ENCODE data around the gene NEK6. TPM values are rescaled to one million over a fixed set of nuclear protein-coding genes. Genes with fewer than 3 reads are reported as not detected.

Gene NEK6
- total RNA-seq, 6 donors from 2014 or later: 33.8 to 144 (median 59.7) TPM

DNA sequence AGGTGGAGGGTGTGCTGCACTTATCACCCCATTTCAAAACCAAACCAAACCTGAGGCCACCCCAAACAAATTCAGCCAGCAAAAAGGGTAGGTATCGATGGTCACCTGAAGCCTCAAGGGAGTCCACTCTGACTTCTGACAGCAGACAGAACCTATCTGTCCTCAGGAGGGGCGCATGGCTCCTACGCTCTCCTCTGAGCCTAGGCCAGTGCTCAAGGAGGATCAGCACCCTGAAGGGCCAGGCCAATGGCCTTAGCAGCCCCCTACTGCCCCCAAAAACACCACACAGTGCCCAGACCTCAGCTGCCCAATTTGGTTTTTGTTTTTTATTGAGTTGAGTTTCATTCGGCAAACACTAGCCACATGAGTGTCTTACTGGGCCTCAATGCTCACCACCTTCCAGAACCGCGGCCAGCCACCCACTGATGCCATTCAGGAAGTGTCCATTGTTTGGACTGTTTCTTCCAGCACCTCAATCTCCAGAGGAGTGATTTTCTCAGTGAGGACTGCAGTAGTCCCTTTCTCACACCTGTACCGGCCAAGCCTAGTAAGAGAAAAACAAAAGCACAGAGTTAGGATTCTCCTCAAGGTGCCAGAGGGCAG lies 95.5 kb downstream of the NEK6 start:
- no peak overlapping the region for H3K27ac ChIP-seq
- TF ChIP-seq POLR2AphosphoS5 (IDR thresholded peaks at IDR 0.05) (no peak), POLR2A (IDR thresholded peaks at IDR 0.05) (no peak), EP300 (IDR thresholded peaks at IDR 0.05) (no peak)
- TF ChIP-seq, protein P1, sequence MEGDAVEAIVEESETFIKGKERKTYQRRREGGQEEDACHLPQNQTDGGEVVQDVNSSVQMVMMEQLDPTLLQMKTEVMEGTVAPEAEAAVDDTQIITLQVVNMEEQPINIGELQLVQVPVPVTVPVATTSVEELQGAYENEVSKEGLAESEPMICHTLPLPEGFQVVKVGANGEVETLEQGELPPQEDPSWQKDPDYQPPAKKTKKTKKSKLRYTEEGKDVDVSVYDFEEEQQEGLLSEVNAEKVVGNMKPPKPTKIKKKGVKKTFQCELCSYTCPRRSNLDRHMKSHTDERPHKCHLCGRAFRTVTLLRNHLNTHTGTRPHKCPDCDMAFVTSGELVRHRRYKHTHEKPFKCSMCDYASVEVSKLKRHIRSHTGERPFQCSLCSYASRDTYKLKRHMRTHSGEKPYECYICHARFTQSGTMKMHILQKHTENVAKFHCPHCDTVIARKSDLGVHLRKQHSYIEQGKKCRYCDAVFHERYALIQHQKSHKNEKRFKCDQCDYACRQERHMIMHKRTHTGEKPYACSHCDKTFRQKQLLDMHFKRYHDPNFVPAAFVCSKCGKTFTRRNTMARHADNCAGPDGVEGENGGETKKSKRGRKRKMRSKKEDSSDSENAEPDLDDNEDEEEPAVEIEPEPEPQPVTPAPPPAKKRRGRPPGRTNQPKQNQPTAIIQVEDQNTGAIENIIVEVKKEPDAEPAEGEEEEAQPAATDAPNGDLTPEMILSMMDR (IDR thresholded peaks at IDR 0.05): no peak
- 88 to 90% methylated on average over 6 to 7 of the region's 7 CpGs for WGBS, 2 donors
- no peak for DNase-seq
- H3K4me3 ChIP-seq: no peak overlapping the region
- no peaks in the 10 kb centered on the region for H3K27me3 ChIP-seq
- H3K4me1 ChIP-seq: no peaks in the 10 kb centered on the region
- ATAC-seq (ENCODE audit: low FRiP score in 2 of 2): no peak
- H3K36me3 ChIP-seq: peaks cover 19 to 91% (median 68%) of the 10 kb centered on the region in 4 donors
- no peaks in the 10 kb centered on the region for H3K9me3 ChIP-seq

DNA sequence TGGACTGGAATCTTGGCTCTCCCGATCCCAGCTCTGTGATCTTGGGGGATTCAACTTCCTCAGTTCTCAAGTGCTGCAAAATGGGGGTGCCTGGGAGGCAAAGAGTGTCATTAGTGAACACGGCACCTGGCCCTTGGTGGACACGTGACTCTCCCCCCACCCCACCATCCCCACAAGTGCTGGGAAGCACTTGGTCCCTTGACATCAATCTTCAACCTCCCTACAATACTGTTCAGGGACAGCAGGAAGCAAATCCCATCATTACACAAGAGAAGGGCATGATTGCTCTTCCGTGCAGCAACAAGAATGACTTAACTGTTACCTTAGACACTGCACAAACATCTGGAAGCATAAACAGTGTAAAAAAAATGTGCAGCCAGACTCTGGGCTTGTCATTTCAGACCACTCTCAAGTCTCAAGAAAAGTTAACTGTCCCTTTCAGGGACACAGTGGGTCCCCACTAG lies 96.1 kb downstream of the NEK6 start:
- ATAC-seq (ENCODE audit: low FRiP score in 2 of 2): no peak
- 72 to 89% methylated on average over 4 of the region's 4 CpGs for WGBS, 2 donors
- Histone ChIP-seq H3K9me3 (no peaks in the 10 kb centered on the region), H3K4me3 (no peak overlapping the region), H3K4me1 (no peaks in the 10 kb centered on the region), H3K36me3 (peaks cover 16 to 85% (median 62%) of the 10 kb centered on the region in 4 donors), H3K27me3 (no peaks in the 10 kb centered on the region), H3K27ac (no peak overlapping the region)
- DNase-seq: peak in 1 of 2 donors; percentile 9
- no peak for TF ChIP-seq POLR2AphosphoS5 (IDR thresholded peaks at IDR 0.05)
- TF ChIP-seq, protein P1 (IDR thresholded peaks at IDR 0.05): no peak

DNA sequence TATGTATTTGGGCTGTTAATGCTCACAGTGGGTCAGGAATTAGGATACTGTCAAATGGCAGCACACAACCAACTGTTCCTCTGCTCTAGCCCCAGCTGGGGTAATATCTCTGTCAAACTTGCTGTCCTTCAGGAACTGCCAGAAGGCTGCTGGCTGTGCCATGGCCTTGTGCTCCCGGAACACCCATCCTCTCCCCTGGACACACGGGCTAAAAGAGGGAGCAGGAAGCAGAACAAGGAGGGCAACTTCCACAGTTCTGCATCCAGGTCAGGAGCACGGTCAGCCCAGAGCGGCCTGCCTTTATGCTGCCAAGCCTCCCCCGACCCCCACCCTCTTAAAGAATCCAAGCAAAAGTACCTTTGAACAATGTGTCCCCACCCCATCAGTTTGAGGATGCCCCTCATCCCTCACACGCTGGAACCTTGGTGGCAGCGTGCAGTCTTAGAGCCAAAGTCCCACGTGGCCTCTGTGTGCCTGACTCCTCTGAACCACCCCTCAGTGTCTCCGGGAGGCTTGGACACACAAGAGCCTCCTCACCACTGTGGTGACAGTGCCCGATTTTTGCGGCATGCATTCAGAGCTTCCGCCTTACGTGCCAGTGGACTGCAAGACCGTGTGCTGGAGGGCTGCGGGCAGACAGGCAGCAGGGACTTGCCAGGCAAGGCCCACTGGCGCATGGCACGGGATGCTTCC lies 96.7 kb downstream of the NEK6 start:
- no peaks in the 10 kb centered on the region for H3K27me3 ChIP-seq
- H3K36me3 ChIP-seq: peaks cover 10 to 79% (median 55%) of the 10 kb centered on the region in 4 donors
- no peak overlapping the region for H3K4me3 ChIP-seq
- no peak for TF ChIP-seq POLR2AphosphoS5 (IDR thresholded peaks at IDR 0.05)
- TF ChIP-seq POLR2A (IDR thresholded peaks at IDR 0.05): no peak
- TF ChIP-seq, protein P1 (IDR thresholded peaks at IDR 0.05): no peak
- TF ChIP-seq EP300 (IDR thresholded peaks at IDR 0.05): no peak
- H3K27ac ChIP-seq: no peak overlapping the region
- H3K4me1 ChIP-seq: no peaks in the 10 kb centered on the region
- DNase-seq (peak; percentile 19 to 58), ATAC-seq (ENCODE audit: low FRiP score in 2 of 2) (no peak)
- no peaks in the 10 kb centered on the region for H3K9me3 ChIP-seq
- 87% methylated on average over 17 of the region's 17 CpGs; no CpG with 5 or more reads in 1 of the 2 donors for WGBS, 2 donors

DNA sequence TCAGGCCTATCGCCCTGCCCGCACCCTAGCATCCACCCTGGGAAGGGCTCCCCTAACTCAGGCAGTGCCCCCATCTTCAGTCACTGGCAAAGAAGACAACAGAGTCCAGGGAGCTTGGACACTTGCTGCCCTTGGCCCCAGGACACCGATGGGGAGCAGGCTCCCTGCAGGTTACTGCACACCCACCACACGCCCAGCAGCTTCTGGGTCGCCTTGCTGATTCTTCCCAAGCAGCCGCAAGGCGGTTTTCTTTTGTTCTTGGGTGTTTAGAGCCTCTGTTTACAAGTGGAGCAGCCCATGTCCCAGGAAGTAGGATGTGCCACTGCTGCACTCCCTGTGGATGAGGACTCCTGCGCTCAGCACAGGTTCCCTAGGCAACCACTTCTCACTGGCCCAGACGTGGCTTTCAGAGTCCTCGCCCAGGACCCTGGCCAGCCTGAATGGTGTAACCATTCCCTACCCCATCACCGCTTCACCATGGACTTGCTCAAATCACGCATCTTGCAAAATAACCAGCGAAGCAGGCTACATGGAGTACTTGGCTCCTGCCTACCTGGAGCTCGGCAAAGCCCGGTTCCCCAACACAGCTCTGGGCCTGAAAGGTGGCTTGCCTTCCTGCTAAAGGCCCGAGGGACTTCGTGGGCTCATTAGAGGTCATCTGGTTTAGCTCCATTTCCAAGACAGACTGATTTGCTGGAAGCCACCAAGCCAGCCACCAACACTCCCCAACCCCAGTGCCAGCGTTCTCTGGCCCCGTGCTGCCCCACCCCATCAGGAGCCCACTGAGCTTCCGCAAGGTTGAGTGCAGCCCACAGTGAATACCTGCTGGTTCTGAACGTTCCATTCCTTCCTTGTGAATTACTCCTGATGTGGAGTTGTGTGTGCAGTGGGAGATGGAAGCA lies 97.5 kb downstream of the NEK6 start:
- no peaks in the 10 kb centered on the region for H3K4me1 ChIP-seq
- H3K27me3 ChIP-seq: no peaks in the 10 kb centered on the region
- no peak overlapping the region for H3K4me3 ChIP-seq
- DNase-seq (peak; percentile 12 to 42), ATAC-seq (ENCODE audit: low FRiP score in 2 of 2) (no peak)
- WGBS, 2 donors: 85 to 91% methylated on average over 14 to 21 of the region's 21 CpGs
- H3K9me3 ChIP-seq: no peaks in the 10 kb centered on the region
- TF ChIP-seq EP300 (IDR thresholded peaks at IDR 0.05) (no peak), POLR2AphosphoS5 (IDR thresholded peaks at IDR 0.05) (no peak), POLR2A (IDR thresholded peaks at IDR 0.05) (no peak)
- peaks cover 10 to 71% (median 48%) of the 10 kb centered on the region in 4 donors for H3K36me3 ChIP-seq
- H3K27ac ChIP-seq: no peak overlapping the region

Measured in upper lobe of left lung (tissue), 6 donors.